ENCODE measurements around the gene SETD9. TPM values are rescaled to one million over a fixed set of nuclear protein-coding genes. Genes with fewer than 3 reads are reported as not detected.

The SETD9 gene
- total RNA-seq, 1 experiment from 2014 or later: 20.5 TPM

DNA sequence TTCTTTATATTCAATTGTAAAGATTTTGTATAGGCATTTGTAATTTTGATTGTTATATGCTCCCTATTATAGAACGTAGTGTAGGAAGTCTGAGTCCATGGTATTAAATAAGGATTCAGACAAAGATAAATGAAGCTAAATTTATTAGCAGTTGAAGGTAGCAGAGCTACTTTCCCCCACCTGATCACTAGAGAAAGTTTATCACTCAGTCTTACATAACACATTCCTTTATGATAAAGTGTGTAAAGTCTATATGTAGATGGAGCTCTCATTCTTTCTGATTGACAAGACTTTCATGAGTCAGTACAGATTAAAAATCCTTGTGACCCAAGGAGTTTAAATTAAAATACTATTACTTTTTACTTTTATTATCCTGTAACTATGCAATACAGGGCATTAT lies 44.9 kb downstream of the SETD9 start:
- ChIA-PET CTCF (no interaction called here), POLR2A (no interaction called here)
- H3K9me3 ChIP-seq (ENCODE audit: control insufficient read depth, insufficient read depth, low read depth, low read length): no peaks in the 10 kb centered on the region
- intact Hi-C loops (cut with micrococcal nuclease; ENCODE audit: unreplicated experiment): loop anchor here (10.0 kb wide), 1 partner anchor 131 kb away; no protein-coding TSS in a partner anchor
- H3K4me3 ChIP-seq (ENCODE audit: low read depth in 2 of 2, low read length in 2 of 2): no peak overlapping the region
- TF ChIP-seq POLR2AphosphoS5 (IDR thresholded peaks at IDR 0.05; ENCODE audit: low read depth, low read length) (no peak), SIN3A (IDR thresholded peaks at IDR 0.05; ENCODE audit: borderline replicate concordance, insufficient read depth, low read depth, low read length) (no peak), TCF7L2 (IDR thresholded peaks at IDR 0.05; ENCODE audit: low read depth, low read length) (no peak)
- TF ChIP-seq, protein P1, sequence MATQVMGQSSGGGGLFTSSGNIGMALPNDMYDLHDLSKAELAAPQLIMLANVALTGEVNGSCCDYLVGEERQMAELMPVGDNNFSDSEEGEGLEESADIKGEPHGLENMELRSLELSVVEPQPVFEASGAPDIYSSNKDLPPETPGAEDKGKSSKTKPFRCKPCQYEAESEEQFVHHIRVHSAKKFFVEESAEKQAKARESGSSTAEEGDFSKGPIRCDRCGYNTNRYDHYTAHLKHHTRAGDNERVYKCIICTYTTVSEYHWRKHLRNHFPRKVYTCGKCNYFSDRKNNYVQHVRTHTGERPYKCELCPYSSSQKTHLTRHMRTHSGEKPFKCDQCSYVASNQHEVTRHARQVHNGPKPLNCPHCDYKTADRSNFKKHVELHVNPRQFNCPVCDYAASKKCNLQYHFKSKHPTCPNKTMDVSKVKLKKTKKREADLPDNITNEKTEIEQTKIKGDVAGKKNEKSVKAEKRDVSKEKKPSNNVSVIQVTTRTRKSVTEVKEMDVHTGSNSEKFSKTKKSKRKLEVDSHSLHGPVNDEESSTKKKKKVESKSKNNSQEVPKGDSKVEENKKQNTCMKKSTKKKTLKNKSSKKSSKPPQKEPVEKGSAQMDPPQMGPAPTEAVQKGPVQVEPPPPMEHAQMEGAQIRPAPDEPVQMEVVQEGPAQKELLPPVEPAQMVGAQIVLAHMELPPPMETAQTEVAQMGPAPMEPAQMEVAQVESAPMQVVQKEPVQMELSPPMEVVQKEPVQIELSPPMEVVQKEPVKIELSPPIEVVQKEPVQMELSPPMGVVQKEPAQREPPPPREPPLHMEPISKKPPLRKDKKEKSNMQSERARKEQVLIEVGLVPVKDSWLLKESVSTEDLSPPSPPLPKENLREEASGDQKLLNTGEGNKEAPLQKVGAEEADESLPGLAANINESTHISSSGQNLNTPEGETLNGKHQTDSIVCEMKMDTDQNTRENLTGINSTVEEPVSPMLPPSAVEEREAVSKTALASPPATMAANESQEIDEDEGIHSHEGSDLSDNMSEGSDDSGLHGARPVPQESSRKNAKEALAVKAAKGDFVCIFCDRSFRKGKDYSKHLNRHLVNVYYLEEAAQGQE (IDR thresholded peaks at IDR 0.05; ENCODE audit: insufficient read depth in 1 of 2, low read depth in 2 of 2, low read length in 1 of 2): no peak
- TF ChIP-seq, protein P2, sequence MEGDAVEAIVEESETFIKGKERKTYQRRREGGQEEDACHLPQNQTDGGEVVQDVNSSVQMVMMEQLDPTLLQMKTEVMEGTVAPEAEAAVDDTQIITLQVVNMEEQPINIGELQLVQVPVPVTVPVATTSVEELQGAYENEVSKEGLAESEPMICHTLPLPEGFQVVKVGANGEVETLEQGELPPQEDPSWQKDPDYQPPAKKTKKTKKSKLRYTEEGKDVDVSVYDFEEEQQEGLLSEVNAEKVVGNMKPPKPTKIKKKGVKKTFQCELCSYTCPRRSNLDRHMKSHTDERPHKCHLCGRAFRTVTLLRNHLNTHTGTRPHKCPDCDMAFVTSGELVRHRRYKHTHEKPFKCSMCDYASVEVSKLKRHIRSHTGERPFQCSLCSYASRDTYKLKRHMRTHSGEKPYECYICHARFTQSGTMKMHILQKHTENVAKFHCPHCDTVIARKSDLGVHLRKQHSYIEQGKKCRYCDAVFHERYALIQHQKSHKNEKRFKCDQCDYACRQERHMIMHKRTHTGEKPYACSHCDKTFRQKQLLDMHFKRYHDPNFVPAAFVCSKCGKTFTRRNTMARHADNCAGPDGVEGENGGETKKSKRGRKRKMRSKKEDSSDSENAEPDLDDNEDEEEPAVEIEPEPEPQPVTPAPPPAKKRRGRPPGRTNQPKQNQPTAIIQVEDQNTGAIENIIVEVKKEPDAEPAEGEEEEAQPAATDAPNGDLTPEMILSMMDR (IDR thresholded peaks at IDR 0.05): no peak
- H3K27ac ChIP-seq (ENCODE audit: low read length): no peak overlapping the region
- BruUV-seq (replicated peaks): no TSS peak
- no peak for ATAC-seq
- H3K36me3 ChIP-seq (ENCODE audit: control insufficient read depth, insufficient read depth, low read length): no peaks in the 10 kb centered on the region; the same call in 1 of the 2 replicates
- in situ Hi-C loops (cut with HindIII; ENCODE audit: low pct_unique_long_range_greater_than_20kb, low sequenced_read_pairs): no loop called here
- peaks cover 17% of the 10 kb centered on the region; the same call in 1 of the 2 replicates for H3K27me3 ChIP-seq (ENCODE audit: control insufficient read depth, insufficient read depth, low read length)
- peaks cover 10% of the 10 kb centered on the region for H3K4me1 ChIP-seq (ENCODE audit: control insufficient read depth, insufficient read depth, low read length)
- no peak for DNase-seq (ENCODE audit: low read depth, low spot score)

DNA sequence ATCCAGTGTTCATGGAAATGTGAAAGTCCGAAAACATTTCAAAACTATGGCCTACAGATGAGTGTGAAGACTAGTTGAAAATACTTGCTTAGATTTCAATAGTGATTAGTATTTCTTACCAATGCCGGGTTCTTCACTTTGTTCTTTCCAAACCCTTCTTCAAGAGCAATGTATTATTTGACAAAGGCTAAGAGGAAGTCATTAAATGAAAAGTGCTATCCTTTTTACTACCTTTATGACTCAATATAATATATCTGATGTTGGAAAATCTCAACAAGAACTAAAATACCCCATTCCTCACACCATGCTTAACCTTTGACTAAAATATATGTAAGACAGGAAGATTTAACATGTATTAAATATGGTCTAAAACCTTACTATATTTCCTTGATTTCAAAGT lies 49.2 kb downstream of the SETD9 start:
- ChIA-PET CTCF (no interaction called here), POLR2A (no interaction called here)
- DNase-seq (ENCODE audit: low read depth, low spot score) (no peak), ATAC-seq (no peak)
- intact Hi-C loops (cut with micrococcal nuclease; ENCODE audit: unreplicated experiment) (loop anchor here (10.0 kb wide), 1 partner anchor 126 kb away; no protein-coding TSS in a partner anchor), in situ Hi-C loops (cut with HindIII; ENCODE audit: low pct_unique_long_range_greater_than_20kb, low sequenced_read_pairs) (no loop called here)
- H3K4me1 ChIP-seq (ENCODE audit: control insufficient read depth, insufficient read depth, low read length): peaks cover 2% of the 10 kb centered on the region; the same call in 1 of the 2 replicates
- TF ChIP-seq SIN3A (IDR thresholded peaks at IDR 0.05; ENCODE audit: borderline replicate concordance, insufficient read depth, low read depth, low read length) (no peak), POLR2AphosphoS5 (IDR thresholded peaks at IDR 0.05; ENCODE audit: low read depth, low read length) (no peak), TCF7L2 (IDR thresholded peaks at IDR 0.05; ENCODE audit: low read depth, low read length) (no peak)
- TF ChIP-seq, protein P1 (IDR thresholded peaks at IDR 0.05; ENCODE audit: insufficient read depth in 1 of 2, low read depth in 2 of 2, low read length in 1 of 2): no peak
- TF ChIP-seq, protein P2 (IDR thresholded peaks at IDR 0.05): no peak
- H3K9me3 ChIP-seq (ENCODE audit: control insufficient read depth, insufficient read depth, low read depth, low read length): no peaks in the 10 kb centered on the region
- no TSS peak for BruUV-seq (replicated peaks)
- peaks cover 25% of the 10 kb centered on the region; the same call in 1 of the 2 replicates for H3K27me3 ChIP-seq (ENCODE audit: control insufficient read depth, insufficient read depth, low read length)
- no peak overlapping the region for H3K27ac ChIP-seq (ENCODE audit: low read length)
- no peaks in the 10 kb centered on the region for H3K36me3 ChIP-seq (ENCODE audit: control insufficient read depth, insufficient read depth, low read length)
- no peak overlapping the region for H3K4me3 ChIP-seq (ENCODE audit: low read depth in 2 of 2, low read length in 2 of 2)
